Astrocyte of the spinal cord (primary cell): ENCODE results near the gene STOX1.
"Not testable (repeated sequence)": the region's sequence is repeated elsewhere in the genome, so short reads cannot be mapped to it uniquely, and the experiment has no call there.

Source experiments
- DNase-seq: peaks from one replicate; pipeline ENCODE4 v3.0.0; 2011; ENCODE audit warnings: low read depth, low spot score
- H3K4me3 ChIP-seq: 2 replicates; pipeline ENCODE4 v1.5.1; 2011; ENCODE audit warnings: low read depth, mild to moderate bottlenecking, low read length, moderate library complexity
- CTCF ChIP-seq: IDR thresholded peaks from 2 replicates; pipeline ENCODE4 v1.5.1; 2012; ENCODE audit warnings: low read depth, mild to moderate bottlenecking, low read length, inconsistent platforms
- in situ Hi-C: cut with HindIII; loops from 2 replicates; pipeline ENCODE4 v1.10.0; 2017; ENCODE audit warnings: low sequenced_read_pairs

The STOX1 gene

GRCh38 chr10:68795886-68796532 lies 31.3 kb upstream of the STOX1 start:
- no peak for TF ChIP-seq CTCF
- no peak for DNase-seq
- in situ Hi-C loops = no loop called here
- no peak overlapping the region for H3K4me3 ChIP-seq

GRCh38 chr10:68796605-68797004 lies 30.7 kb upstream of the STOX1 start:
- no peak overlapping the region for H3K4me3 ChIP-seq
- peak; percentile 57 for DNase-seq
- TF ChIP-seq CTCF = no peak
- in situ Hi-C loops = no loop called here

GRCh38 chr10:68800211-68800610 lies 27.1 kb upstream of the STOX1 start:
- in situ Hi-C loops = no loop called here
- no peak for DNase-seq
- no peak overlapping the region for H3K4me3 ChIP-seq
- no peak for TF ChIP-seq CTCF

GRCh38 chr10:68804692-68805091 lies 22.6 kb upstream of the STOX1 start:
- in situ Hi-C loops = no loop called here
- no peak overlapping the region for H3K4me3 ChIP-seq
- TF ChIP-seq CTCF = no peak
- DNase-seq = no peak

- H3K4me3 ChIP-seq, DNase-seq, in situ Hi-C loops: not testable (repeated sequence)
Observed at GRCh38 chr10:68810830-68811229, 16.5 kb upstream of the STOX1 start.

- in situ Hi-C loops = no loop called here
- no peak for DNase-seq
- no peak for TF ChIP-seq CTCF
- H3K4me3 ChIP-seq = no peak overlapping the region
Observed at GRCh38 chr10:68811314-68812009, 15.9 kb upstream of the STOX1 start.

- in situ Hi-C loops = no loop called here
- no peak for TF ChIP-seq CTCF
- DNase-seq = no peak
- no peak overlapping the region for H3K4me3 ChIP-seq
Observed at GRCh38 chr10:68812420-68812819, 14.9 kb upstream of the STOX1 start.
